Stimulated activated CD8-positive, alpha-beta memory T cell treated with anti-CD3 and anti-CD28 coated beads, Interleukin-4, amount 100 ng/mL, for 24 hours (primary cell): ENCODE data around the gene SCN8A.
A peak's percentile ranks its signal among the peaks of the same experiment; 100 is the strongest.

Source experiments
- DNase-seq: peaks from one replicate; pipeline ENCODE4 v3.0.0-alpha.2; 2020; ENCODE audit warnings: low read depth

Gene SCN8A

DNA sequence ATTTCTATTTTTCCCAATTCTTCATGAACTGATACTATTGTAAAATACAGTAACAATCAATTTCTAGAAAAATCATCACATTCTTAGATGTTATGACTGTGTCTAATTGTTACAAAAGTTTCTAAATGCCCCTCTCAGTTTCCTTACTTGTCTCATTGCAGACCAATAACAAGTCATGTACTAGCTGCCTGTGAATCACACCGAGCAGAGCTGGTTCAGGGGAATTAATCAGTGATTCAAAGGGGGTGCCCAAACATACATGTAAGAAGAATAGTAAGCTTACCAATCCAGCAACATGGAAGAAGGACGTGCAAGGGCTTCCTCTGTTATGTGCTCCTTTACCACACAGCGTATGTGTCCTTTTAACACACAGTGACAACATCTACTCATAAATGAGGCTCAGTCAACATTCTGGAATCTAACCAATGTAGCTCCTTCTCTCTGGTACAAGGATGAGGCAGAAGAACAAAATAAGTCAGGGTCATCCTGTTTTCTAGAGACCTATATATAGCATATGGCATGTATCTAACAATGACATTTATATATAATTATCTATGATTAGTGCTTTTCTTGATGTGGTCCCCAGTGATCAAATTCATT lies 126.4 kb downstream of the SCN8A start:
- DNase-seq: no peak

DNA sequence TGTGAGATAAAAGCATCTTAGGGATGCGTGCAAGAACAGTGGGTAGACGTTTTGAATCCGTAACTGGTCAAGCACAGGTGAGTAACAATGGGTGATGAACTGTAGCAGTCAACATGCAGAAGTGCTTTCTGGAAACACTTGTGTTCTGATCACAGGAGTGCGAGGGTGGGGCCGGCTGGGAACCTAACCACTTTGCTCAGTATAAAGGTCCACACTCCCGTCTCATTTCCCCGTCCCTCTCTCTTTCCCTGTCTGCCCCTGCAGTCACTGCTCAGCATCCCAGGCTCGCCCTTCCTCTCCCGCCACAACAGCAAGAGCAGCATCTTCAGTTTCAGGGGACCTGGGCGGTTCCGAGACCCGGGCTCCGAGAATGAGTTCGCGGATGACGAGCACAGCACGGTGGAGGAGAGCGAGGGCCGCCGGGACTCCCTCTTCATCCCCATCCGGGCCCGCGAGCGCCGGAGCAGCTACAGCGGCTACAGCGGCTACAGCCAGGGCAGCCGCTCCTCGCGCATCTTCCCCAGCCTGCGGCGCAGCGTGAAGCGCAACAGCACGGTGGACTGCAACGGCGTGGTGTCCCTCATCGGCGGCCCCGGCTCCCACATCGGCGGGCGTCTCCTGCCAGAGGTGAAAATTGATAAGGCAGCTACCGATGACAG lies 130.4 kb downstream of the SCN8A start:
- peak; percentile 22 for DNase-seq

DNA sequence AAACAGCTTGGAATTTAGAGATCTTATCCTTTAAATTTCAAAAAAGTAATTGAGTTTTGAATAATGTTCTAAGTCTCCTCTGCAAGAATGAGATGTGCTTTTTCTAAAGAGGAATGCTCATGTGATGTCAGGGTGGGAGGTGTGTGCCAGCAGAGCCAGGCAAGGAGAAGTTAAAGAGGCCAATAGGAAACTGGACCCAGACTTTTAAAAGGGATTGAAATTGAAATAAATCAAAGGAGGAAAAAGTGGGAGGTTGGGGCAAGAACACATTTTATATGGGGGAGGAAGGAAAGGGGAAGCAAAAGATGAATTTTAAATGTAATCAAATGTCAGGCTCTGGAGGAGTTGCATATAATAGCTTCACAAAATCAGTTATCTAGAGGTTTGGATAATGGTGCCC lies 131.4 kb downstream of the SCN8A start:
- no peak for DNase-seq

DNA sequence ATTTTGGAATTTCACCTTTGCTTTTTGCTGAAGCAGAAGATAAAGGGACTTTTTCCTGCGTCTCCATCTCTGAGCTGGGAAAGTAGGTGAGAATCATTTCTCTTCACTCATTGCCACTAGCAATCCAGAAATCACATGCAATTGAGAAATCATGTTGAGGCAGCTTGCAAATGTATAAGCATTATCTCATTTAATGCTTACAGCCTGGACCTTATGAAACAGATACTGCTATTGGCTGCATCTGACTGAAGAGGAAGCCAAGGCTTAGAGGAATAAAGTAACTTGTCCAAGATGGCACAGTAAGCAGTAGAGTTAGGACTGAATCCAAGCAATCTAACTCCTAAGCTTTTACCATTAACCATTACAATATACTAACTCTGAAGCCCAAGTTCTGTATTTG lies 135.1 kb downstream of the SCN8A start:
- DNase-seq: no peak

DNA sequence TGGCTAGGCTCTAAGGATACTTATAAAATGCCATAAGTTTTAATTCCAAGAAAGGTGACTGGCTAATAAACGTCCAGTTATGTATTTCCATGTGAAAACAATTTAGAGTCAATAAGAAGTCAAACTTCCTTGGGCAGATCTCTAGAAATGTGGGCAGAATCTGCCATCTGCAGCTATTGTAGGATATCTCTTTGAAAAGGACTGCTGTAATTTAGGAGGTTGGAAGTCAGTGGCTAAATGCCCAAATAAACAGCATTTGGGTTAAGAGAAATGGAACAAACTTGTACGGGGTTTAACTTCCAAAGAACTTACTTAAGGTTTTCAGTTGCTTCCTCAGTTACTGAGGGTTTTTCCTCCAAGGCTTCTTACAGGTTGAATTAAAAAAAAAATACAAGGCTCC lies 135.9 kb downstream of the SCN8A start:
- no peak for DNase-seq

DNA sequence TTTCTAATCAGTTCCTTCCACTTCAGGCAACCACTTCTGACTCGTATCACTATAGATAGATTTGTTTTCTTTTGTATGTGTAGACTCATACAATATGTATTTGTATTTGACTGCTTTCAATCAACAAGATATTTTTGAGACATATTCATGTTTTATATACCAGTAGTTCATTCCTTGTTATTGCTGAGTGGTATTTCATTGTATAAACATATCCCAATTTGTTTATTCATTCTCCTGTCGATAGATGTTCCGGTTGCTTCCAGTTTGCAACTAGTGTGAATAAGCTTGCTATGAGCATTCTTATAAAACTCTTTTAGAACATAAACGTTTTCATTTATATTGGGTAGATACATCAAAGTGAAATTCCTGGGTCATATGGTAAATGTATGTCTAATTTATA lies 138.3 kb downstream of the SCN8A start:
- DNase-seq: no peak

DNA sequence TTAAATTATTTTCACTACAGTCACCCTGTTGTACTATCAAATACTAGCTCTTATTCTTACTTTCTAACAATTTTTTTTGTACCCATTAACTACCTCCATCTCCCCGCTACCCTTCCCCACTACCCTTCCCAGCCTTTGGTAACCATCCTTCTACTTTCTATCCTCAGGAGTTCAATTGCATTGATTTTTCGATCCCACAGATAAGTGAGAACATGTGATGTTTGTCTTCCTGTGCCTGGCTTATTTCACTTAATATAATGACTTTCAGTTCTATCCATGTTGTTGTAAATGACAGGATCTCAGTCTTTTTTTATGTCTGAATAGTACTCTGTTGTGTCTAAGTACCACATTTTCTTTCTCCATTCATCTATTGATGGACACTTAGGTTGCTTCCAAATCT lies 139.7 kb downstream of the SCN8A start:
- no peak for DNase-seq

DNA sequence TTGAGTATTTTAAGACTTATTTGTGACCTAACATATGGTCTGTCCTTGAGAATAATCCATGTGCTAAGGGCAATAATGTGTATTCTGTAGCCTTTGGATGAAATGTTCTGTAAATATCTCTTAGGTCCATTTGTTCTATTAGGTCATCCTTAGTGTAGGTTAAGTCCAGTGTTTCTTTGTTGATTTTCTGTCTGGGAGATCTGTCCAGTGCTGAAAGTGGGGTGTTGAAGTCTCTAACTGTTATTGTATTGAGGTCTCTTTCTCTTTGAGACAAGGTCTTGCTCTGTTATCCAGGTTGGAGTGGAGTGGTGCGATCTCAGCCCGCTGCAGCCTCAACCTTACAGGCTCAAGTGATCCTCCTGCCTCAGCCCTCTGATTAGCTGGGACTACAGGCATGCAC lies 149.5 kb downstream of the SCN8A start:
- DNase-seq: no peak

DNA sequence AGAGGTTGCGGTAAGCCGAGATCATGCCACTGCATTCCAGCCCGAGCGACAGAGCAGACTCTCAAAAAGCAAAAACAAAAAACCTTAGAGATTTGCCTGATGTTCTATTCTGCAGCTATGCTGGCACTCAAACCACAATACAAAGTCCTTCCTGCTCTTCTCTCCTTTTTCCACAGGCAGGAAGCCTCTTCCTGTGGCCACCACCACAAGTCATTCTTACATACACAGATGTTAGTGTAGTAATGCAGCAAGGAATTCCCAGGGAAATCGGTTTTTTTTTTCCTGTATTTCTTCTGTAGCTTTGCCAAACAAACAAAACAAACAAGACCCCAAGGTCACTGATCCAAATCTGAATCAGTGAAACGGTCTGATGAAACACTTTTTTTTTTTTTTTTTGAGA lies 153.2 kb downstream of the SCN8A start:
- no peak for DNase-seq

DNA sequence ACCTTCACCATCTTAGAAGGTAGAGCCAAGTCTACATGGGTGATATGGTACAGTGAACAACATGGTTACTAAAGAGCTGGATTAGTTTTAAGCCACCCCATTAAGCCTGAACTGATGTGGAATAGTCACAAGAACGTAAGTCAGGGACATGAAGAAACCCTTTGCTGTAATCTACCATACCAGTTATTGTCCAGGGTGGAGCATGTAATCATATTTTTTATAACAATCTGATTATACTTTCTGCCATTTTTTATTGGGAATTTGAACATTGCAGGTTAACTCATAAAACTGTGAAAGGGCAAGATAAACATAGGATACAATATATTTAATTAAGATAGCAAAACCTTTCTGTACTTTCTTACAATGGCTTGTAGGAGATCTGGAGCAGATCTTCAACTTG lies 153.9 kb downstream of the SCN8A start:
- no peak for DNase-seq

DNA sequence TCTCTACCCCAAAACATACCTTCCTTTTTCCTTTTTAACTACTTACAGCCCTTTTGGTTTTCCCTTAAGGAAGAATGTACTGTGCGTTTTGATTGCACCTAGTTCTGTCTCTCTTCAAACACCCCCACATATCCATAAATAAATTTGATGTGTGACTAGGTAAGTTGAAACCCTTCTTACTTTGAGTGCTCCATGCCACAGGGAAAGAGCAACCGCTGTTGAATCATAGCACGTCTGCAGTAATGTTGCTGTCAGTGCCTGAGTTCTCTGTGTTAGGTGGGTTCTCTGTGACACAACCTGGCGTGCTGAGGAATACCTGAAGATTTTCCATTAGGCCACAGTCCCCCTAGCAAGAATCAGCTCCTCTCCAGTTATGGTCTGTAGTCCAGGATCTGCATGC lies 155.4 kb downstream of the SCN8A start:
- no peak for DNase-seq

DNA sequence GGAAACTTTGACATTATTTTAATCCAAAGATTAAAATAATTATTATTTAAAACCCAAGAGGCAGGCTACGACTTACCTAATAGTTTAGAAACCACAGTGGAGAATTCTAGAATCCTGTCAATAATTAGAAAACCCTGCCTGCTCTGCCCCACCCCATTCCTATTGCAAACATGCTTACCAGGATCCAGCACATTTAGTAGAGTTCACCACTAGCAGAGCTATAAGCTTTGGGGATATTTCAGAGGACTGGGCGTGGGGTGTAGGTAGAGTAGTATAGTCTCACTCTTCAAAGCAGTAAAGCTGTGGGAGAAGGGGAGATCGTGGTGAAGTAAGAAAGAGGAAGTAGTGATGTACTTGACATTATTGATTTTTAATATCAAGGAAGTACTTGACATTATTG lies 157.2 kb downstream of the SCN8A start:
- no peak for DNase-seq

DNA sequence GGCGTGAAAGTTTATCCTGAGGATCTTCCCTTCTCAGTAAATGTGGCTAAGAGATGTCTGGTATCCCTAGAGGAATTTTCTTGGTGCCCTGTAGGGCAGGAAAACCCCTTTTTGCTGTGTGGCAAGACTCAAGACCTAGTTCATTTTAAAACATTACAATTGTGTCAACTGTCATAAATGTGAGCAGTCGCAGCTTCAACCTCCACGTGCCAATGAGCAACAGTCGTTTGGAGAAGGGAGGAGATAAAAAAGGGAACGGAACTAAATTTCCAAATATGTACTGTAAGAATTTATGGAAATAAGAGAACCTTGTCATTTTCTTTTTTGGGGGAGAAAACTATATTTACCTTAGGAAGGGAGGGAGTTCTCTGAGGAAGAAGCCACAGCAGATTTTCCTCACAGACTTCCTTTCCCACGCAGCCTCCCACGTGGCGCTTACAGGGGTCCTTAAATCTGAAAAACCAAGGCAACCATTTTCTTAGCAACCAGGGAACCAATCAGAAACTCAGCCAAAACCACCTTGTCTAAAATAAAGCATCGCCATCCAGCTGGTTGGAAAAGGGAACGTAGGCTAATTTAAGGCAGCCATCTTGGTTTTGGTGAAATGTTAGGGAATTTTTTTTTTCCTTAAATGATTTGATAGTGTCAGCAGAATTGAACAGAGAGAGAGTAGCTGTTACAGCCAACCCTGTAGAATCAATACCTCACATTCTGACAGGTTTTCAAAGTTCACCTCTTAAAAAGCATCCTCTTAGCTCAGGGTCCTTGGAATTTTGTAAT lies 158.4 kb downstream of the SCN8A start:
- no peak for DNase-seq

DNA sequence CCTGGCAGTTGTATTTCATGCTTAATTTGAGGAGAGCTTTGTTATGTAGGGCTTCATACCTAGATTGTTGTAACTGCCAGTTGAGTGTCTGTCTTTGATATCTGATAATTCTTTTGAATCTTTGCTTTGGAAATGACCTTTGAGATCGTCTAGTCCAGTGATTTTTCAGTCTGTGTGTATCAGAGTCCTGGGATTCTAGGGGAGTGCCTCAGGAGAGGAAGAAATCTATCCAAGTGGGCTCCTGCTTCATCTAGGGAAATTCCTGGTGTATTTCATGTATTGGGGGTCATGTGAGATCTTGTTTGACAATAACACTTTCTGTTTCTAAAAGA lies 158.9 kb downstream of the SCN8A start:
- no peak for DNase-seq

DNA sequence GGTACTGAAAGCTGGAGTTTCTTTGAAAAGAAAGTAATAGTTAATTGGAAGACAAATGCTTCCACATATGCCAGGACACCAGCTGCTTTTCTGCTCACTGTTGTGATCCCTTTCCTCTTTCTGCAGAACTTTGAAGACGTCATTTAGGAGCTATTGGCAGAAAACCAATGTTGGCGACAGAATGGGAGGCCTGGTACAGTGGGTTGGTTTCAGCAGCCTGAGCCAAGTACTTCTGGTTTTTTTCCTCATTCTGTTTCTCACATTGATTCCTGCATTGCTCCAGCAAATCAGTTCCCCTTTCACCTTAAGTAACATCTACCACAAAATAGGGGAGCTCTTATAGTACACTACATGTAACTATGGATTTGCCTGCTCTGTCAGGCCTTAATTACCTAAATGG lies 160.6 kb downstream of the SCN8A start:
- DNase-seq: no peak

DNA sequence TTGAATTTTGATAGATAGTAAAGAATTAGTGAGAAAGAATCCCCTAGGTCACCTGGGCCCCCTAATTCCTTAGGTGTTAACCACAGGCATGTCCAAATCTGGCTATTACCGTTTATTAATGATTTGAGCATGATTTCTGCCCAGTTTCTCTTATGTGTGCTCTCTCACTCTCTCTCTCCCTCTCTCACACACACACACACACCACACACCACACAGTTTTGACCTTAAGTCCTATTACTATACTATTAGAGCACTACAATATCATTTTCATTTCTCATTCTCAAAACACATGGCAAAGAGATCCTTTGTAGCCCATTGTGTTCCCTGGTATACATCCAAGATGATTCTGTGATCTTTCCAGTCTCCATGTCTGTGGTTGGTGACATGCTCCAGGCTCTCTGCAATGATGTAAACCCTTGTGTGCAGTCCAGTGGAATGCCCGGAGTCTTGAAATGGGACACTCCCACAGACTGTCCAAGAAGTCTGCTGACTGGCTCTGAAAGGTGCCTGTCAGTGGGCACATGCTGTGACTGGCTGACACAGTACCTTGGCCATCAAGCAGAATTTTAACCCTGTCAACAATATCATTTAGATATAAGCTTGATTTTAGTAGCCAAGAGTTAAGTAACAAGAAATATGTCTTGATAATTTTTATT lies 161.3 kb downstream of the SCN8A start:
- no peak for DNase-seq

DNA sequence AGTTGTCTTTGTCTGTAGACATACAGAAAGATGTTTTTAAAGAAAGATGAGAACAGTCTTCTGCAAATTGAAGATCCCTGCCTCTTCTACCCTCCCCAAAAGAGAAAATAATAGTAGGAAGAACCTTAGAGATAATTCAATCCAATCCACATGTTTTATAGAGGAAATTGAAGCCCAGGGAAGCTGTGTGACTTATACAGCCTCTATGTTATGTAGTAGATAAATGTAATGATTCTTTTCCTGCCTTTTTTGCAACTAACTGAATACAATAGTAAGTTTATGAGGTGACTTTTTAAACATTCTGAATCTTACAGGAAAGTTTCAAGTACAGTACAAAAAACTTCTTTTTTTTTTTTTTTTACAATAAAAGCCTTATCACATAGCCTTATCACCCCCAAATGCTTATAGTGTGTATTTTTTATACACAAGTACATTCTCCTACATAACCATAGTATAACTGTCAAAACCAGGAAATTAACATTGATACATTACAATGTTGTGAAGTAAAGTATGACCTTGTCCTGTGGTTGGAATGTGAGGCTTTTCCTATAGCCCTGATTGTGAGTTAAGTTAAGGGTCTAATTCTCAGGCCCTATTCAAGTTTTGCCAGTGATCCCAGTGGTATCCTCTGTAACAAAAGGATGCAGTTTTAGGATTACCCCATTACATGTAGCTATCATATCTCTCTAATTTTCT lies 163.1 kb downstream of the SCN8A start:
- no peak for DNase-seq

DNA sequence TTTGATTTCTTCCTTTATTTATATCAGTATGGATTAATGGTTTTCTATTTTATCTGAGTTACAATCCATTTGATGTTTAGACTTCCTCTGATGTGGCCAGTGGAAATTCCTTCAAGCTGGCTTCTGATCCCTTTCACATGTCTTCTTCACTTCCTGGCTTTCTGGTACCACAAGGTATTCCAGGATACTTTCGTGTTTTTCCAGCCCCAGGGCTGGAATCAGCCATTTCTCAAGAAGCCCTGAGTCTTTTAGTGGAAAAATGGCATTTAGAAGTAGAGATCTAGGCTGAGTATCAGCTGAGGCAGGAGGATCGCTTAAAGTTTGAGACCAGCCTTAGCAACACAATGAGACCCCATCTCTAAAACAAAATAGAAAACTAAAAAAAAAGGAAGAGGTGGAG lies 164.2 kb downstream of the SCN8A start:
- no peak for DNase-seq

DNA sequence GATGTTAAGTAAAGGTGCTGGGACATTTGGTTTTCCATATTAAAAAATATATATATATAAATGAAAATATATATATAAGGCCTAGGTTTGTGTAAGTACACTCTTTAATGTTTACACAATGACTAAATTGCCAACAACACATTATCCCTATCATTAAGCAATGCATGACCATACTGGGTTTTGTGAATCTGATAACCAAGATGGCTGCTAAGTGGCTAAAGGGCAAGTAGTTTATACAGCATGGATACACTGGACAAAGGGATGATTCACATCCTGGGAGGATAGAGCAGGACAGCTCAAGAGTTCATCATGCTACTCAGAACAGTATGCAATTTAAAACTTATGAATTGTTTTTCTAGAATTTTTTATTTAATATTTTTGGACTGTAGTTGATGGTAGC lies 168.1 kb downstream of the SCN8A start:
- DNase-seq: no peak

DNA sequence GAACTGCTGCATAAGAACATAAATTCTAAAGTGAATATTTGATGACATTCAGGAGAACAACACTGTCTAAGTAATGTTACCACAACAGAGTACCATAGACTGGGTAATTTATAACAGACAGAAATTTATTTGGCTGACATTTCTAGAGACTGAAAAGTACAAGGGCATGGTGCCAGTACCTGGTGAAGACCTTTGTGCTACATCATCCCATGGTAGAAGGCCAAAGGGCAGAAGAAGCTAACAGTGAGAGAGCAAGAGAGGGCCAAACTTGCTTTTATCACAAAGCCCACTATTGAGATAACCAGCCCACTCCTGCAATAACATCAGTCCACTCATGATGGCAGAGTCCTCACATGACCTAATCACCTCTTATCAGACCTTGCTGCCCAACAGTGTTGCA lies 168.7 kb downstream of the SCN8A start:
- DNase-seq: no peak

DNA sequence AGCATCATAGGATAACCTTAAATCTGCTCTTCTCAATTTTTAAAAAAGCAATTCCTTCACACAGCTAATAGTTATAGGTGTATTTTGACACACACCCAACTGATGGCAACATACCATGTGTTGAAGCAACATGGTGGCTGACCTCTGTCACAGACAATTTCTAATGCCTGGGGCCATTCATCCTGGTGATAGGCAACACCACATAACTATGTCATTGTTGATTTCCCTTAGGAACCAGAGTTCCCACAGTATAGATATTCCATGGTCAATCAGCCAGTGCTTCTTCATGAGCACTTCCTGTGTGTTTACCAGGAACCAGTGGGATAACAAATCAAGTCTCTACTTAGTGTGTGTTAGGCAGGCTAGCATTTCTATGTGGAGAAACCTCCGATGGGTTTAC lies 169.2 kb downstream of the SCN8A start:
- no peak for DNase-seq

DNA sequence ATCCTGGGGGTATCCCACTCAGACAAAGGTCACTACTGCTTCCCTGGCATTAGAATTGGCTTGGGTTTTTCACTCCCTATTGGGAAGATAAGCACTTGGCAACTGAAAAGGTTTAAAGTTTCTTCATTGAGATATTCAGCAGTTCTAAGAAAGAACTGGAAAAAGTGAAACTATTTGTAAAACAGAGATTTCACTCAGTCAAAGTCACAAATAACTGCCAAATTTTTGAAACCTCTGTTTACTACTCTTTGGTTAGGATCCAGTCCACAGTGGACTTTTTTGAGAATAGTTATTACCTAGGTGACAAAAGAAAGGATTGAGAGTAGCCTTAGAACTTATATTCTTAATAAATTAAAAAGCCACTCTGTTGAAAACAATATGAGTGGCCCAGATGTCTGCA lies 172.7 kb downstream of the SCN8A start:
- DNase-seq: no peak
